Urinary bladder (tissue), 4 donors: Measurements from ENCODE around the gene GALNT10. TPM values are rescaled to one million over a fixed set of nuclear protein-coding genes. Genes with fewer than 3 reads are reported as not detected.

Experiments used
- DNase-seq: peaks from one replicate; pipeline ENCODE4 v3.0.0-alpha.2; 2015; ENCODE audit errors: extremely low spot score
- H3K27ac ChIP-seq: one replicate; pipeline ENCODE4 v1.5.1; 2013; ENCODE audit warnings: low read depth, mild to moderate bottlenecking, moderate library complexity
- H3K36me3 ChIP-seq: one replicate; pipeline ENCODE4 v1.6.1; 2013; ENCODE audit warnings: mild to moderate bottlenecking, moderate library complexity; ENCODE audit not compliant: insufficient read depth
- H3K4me1 ChIP-seq: one replicate; pipeline ENCODE4 v1.6.1; 2013; ENCODE audit warnings: mild to moderate bottlenecking, moderate library complexity; ENCODE audit not compliant: insufficient read depth
- H3K4me3 ChIP-seq: one replicate; pipeline ENCODE4 v1.5.1; 2013; ENCODE audit warnings: low read depth, low read length
- WGBS: extraction: QIAGEN DNeasy Blood & Tissue Kit; methylation state at CpG from one replicate; pipeline ENCODE4 v1.1.7; 2013; 5-methylcytosine and 5-hydroxymethylcytosine counted together
- polyA plus RNA-seq: library from polyadenylated mRNA; stranded (reverse); fragments of 200-250 nt; gene quantifications from one replicate; pipeline ENCODE4 v1.2.3, GENCODE V29; 2013
- total RNA-seq: library from RNA; depleted of rRNA; stranded (reverse); fragments of >200 nt; gene quantifications from one replicate; pipeline ENCODE4 v1.2.3, GENCODE V29; 2014
- donor health status: healthy with polysubstance abuse.
- donor health status: healthy.

Gene GALNT10
- total and polyA plus RNA-seq, 2 donors, result 15.7 to 19.4 TPM

- no peaks in the 10 kb centered on the region for H3K4me1 ChIP-seq
- no peak for DNase-seq
- 65% methylated on average over 1 of the region's 1 CpG for WGBS
- H3K36me3 ChIP-seq, result no peaks in the 10 kb centered on the region
- no peak overlapping the region for H3K4me3 ChIP-seq
- no peak overlapping the region for H3K27ac ChIP-seq
Observed at GRCh38 chr5:154242442-154242841, 51.9 kb downstream of the GALNT10 start.

- Histone ChIP-seq H3K4me1 (no peaks in the 10 kb centered on the region), H3K27ac (no peak overlapping the region), H3K4me3 (no peak overlapping the region), H3K36me3 (no peaks in the 10 kb centered on the region)
- DNase-seq, result no peak
- WGBS, result 50% methylated on average over 1 of the region's 1 CpG
Observed at GRCh38 chr5:154242964-154243376, 52.4 kb downstream of the GALNT10 start.

- WGBS, result 60% methylated on average over 2 of the region's 2 CpGs
- Histone ChIP-seq H3K36me3 (no peaks in the 10 kb centered on the region), H3K27ac (no peak overlapping the region)
Observed at GRCh38 chr5:154243736-154244135, 53.2 kb downstream of the GALNT10 start.

GRCh38 chr5:154244476-154244875 lies 53.9 kb downstream of the GALNT10 start:
- H3K4me1 ChIP-seq, result no peaks in the 10 kb centered on the region
- H3K36me3 ChIP-seq, result no peaks in the 10 kb centered on the region
- no peak overlapping the region for H3K4me3 ChIP-seq
- H3K27ac ChIP-seq, result no peak overlapping the region
- WGBS, result 65% methylated on average over 3 of the region's 3 CpGs
- DNase-seq, result no peak

More at GRCh38 chr5:154243736-154244135, 53.2 kb downstream of the GALNT10 start:
- no peak for DNase-seq
- Histone ChIP-seq H3K4me3 (no peak overlapping the region), H3K4me1 (no peaks in the 10 kb centered on the region)

GRCh38 chr5:154248691-154249090 lies 58.2 kb downstream of the GALNT10 start:
- Histone ChIP-seq H3K36me3 (no peaks in the 10 kb centered on the region), H3K27ac (no peak overlapping the region), H3K4me3 (no peak overlapping the region), H3K4me1 (no peaks in the 10 kb centered on the region)
- no peak for DNase-seq
- 97% methylated on average over 2 of the region's 2 CpGs for WGBS

- H3K36me3 ChIP-seq, result no peaks in the 10 kb centered on the region
- no peak overlapping the region for H3K27ac ChIP-seq
- 36% methylated on average over 3 of the region's 3 CpGs for WGBS
- H3K4me3 ChIP-seq, result no peak overlapping the region
- DNase-seq, result no peak
- H3K4me1 ChIP-seq, result no peaks in the 10 kb centered on the region
Observed at GRCh38 chr5:154249826-154250225, 59.3 kb downstream of the GALNT10 start.

GRCh38 chr5:154251529-154251928 lies 61.0 kb downstream of the GALNT10 start:
- Histone ChIP-seq H3K4me3 (no peak overlapping the region), H3K27ac (no peak overlapping the region), H3K4me1 (no peaks in the 10 kb centered on the region), H3K36me3 (no peaks in the 10 kb centered on the region)
- no peak for DNase-seq

- over 99% methylated on average over 2 of the region's 2 CpGs for WGBS
- no peaks in the 10 kb centered on the region for H3K4me1 ChIP-seq
- H3K36me3 ChIP-seq, result no peaks in the 10 kb centered on the region
Observed at GRCh38 chr5:154253807-154254206, 63.3 kb downstream of the GALNT10 start.

GRCh38 chr5:154254896-154255295 lies 64.4 kb downstream of the GALNT10 start:
- Histone ChIP-seq H3K27ac (no peak overlapping the region), H3K4me3 (no peak overlapping the region), H3K4me1 (no peaks in the 10 kb centered on the region), H3K36me3 (no peaks in the 10 kb centered on the region)
- 92% methylated on average over 2 of the region's 2 CpGs for WGBS
- no peak for DNase-seq

More at GRCh38 chr5:154253807-154254206, 63.3 kb downstream of the GALNT10 start:
- H3K4me3 ChIP-seq, result no peak overlapping the region
- no peak for DNase-seq
- no peak overlapping the region for H3K27ac ChIP-seq

GRCh38 chr5:154257046-154257445 lies 66.5 kb downstream of the GALNT10 start:
- no peaks in the 10 kb centered on the region for H3K36me3 ChIP-seq
- no peak for DNase-seq
- WGBS, result 89% methylated on average over 2 of the region's 2 CpGs
- H3K4me1 ChIP-seq, result no peaks in the 10 kb centered on the region
- H3K4me3 ChIP-seq, result no peak overlapping the region
- no peak overlapping the region for H3K27ac ChIP-seq

GRCh38 chr5:154258531-154259217 lies 68.1 kb downstream of the GALNT10 start:
- WGBS, result 87% methylated on average over 2 of the region's 2 CpGs
- DNase-seq, result no peak
- H3K4me1 ChIP-seq, result no peaks in the 10 kb centered on the region
- no peaks in the 10 kb centered on the region for H3K36me3 ChIP-seq
- H3K27ac ChIP-seq, result no peak overlapping the region
- no peak overlapping the region for H3K4me3 ChIP-seq

GRCh38 chr5:154260224-154260927 lies 69.8 kb downstream of the GALNT10 start:
- Histone ChIP-seq H3K36me3 (no peaks in the 10 kb centered on the region), H3K27ac (no peak overlapping the region), H3K4me1 (no peaks in the 10 kb centered on the region), H3K4me3 (no peak overlapping the region)
- no peak for DNase-seq
- 50% methylated on average over 6 of the region's 6 CpGs for WGBS

GRCh38 chr5:154262342-154262741 lies 71.8 kb downstream of the GALNT10 start:
- WGBS, result 97% methylated on average over 2 of the region's 2 CpGs
- Histone ChIP-seq H3K27ac (no peak overlapping the region), H3K4me1 (no peaks in the 10 kb centered on the region), H3K4me3 (no peak overlapping the region), H3K36me3 (no peaks in the 10 kb centered on the region)
- no peak for DNase-seq

- no peaks in the 10 kb centered on the region for H3K4me1 ChIP-seq
- no peak for DNase-seq
- 71% methylated on average over 5 of the region's 5 CpGs for WGBS
Observed at GRCh38 chr5:154264549-154265196, 74.1 kb downstream of the GALNT10 start.

More at GRCh38 chr5:154264549-154265196, 74.1 kb downstream of the GALNT10 start:
- Histone ChIP-seq H3K36me3 (no peaks in the 10 kb centered on the region), H3K4me3 (no peak overlapping the region), H3K27ac (no peak overlapping the region)
